G401.6 (cell line): ENCODE data around the gene TAOK3.
"Not testable (repeated sequence)": the region's sequence is repeated elsewhere in the genome, so short reads cannot be mapped to it uniquely, and the experiment has no call there.

Source experiments
- FAIRE-seq: peaks from 2 replicates; lab custom pipeline; 2012; peaks lifted over from hg19 to GRCh38; lab: Jason Lieb, UNC

The TAOK3 gene

GRCh38 chr12:118372541-118373495 is at the start of gene TAOK3:
TSS of gene TAOK3 (minus strand) at chr12:118372907. CDS start at chr12:118255567, 117,340 bp downstream.
- FAIRE-seq, result peak; percentile 89

GRCh38 chr12:118420673-118421072 is 48.0 kb upstream of the TAOK3 start:
- FAIRE-seq, result no peak

- no peak for FAIRE-seq
Measured at GRCh38 chr12:118418385-118419057, 45.8 kb upstream of the TAOK3 start.

- FAIRE-seq, result no peak
Measured at GRCh38 chr12:118417942-118418341, 45.2 kb upstream of the TAOK3 start.

- no peak for FAIRE-seq
Measured at GRCh38 chr12:118409834-118410233, 37.1 kb upstream of the TAOK3 start.

- FAIRE-seq, result not testable (repeated sequence)
Measured at GRCh38 chr12:118408241-118408640, 35.5 kb upstream of the TAOK3 start.

GRCh38 chr12:118404876-118405521 is 32.3 kb upstream of the TAOK3 start:
- peak; percentile 93 for FAIRE-seq

- no peak for FAIRE-seq
Measured at GRCh38 chr12:118402251-118402650, 29.5 kb upstream of the TAOK3 start.

GRCh38 chr12:118398940-118399339 is 26.2 kb upstream of the TAOK3 start:
- no peak for FAIRE-seq

- FAIRE-seq, result no peak
Measured at GRCh38 chr12:118398524-118398923, 25.8 kb upstream of the TAOK3 start.

GRCh38 chr12:118397708-118398440 is 25.2 kb upstream of the TAOK3 start:
- no peak for FAIRE-seq

GRCh38 chr12:118391836-118392235 is 19.1 kb upstream of the TAOK3 start:
- no peak for FAIRE-seq

- no peak for FAIRE-seq
Measured at GRCh38 chr12:118391424-118391823, 18.7 kb upstream of the TAOK3 start.

- FAIRE-seq, result peak; percentile 85
Measured at GRCh38 chr12:118377884-118378470, 5.3 kb upstream of the TAOK3 start.

- no peak for FAIRE-seq
Measured at GRCh38 chr12:118377021-118377883, 4.5 kb upstream of the TAOK3 start.

GRCh38 chr12:118376089-118377020 is 3.6 kb upstream of the TAOK3 start, which contains the start of gene SUDS3:
TSS of gene SUDS3 (plus strand) at chr12:118376555. CDS start at chr12:118376692, 137 bp downstream.
- peak; percentile 34 for FAIRE-seq

- FAIRE-seq, result no peak
Measured at GRCh38 chr12:118375348-118375747, 2.6 kb upstream of the TAOK3 start.

- no peak for FAIRE-seq
Measured at GRCh38 chr12:118374909-118375308, 2.2 kb upstream of the TAOK3 start.

GRCh38 chr12:118374126-118374725 is 1.5 kb upstream of the TAOK3 start:
- FAIRE-seq, result no peak
